GM12878 (cell line): ENCODE results near the gene DNAJC4.

Source experiments
- CHD1 ChIP-seq: IDR thresholded peaks from 2 replicates; pipeline ENCODE4 v1.6.1; 2012; ENCODE audit warnings: low read depth, low read length, improper control_type of control experiment
- CTCF ChIP-seq, 3 experiments: IDR thresholded peaks in 2 of 3; conservative IDR thresholded peaks in 1 of 3; 2 replicates each; pipeline ENCODE4 v1.5.1; 2011; ENCODE audit warnings: low read depth in 3 of 3, low read length in 3 of 3, mild to moderate bottlenecking in 3 of 3, control low read depth in 2 of 3, moderate library complexity in 2 of 3, inconsistent platforms in 1 of 3, mixed read lengths in 1 of 3; ENCODE audit not compliant: control insufficient read depth in 2 of 3, insufficient read depth in 1 of 3; ENCODE audit errors: extremely low read depth in 1 of 3
- MXI1 ChIP-seq: fragments of 150-350 bp; IDR thresholded peaks from 2 replicates; pipeline ENCODE4 v1.6.1; 2011; ENCODE audit warnings: low read depth, mild to moderate bottlenecking, inconsistent platforms, low read length, improper control_type of control experiment
- PBX3 ChIP-seq: IDR thresholded peaks from 2 replicates; pipeline ENCODE4 v1.6.1; 2011; ENCODE audit warnings: mild to moderate bottlenecking, low read depth, low read length, moderate library complexity; ENCODE audit not compliant: insufficient replicate concordance
- POLR2A ChIP-seq: IDR thresholded peaks from 2 replicates; pipeline ENCODE4 v1.6.1; 2011; ENCODE audit warnings: low read depth, mild to moderate bottlenecking, low read length
- POLR2AphosphoS5 ChIP-seq: IDR thresholded peaks from 2 replicates; pipeline ENCODE4 v1.6.1; 2011; ENCODE audit warnings: mild to moderate bottlenecking, low read length, inconsistent platforms
- SIN3A ChIP-seq: IDR thresholded peaks from 2 replicates; pipeline ENCODE4 v1.6.1; 2012; ENCODE audit warnings: low read depth, low read length, improper control_type of control experiment
- SMAD1 ChIP-seq: fragments of 450-650 bp; IDR thresholded peaks from 2 replicates; pipeline ENCODE4 v1.6.1; 2018; ENCODE audit warnings: mild to moderate bottlenecking, low read depth; ENCODE audit not compliant: partially characterized antibody
- SUZ12 ChIP-seq: fragments of 200-600 bp; sonication (generic); IDR thresholded peaks from one replicate; pipeline ENCODE4 v1.6.1; 2018; ENCODE audit warnings: antibody characterized with exemption, mild to moderate bottlenecking; ENCODE audit not compliant: unreplicated experiment

- TF ChIP-seq POLR2AphosphoS5 (no peak), SIN3A (no peak), CTCF (IDR thresholded peaks at IDR 0.05 in 2 of 3, conservative IDR thresholded peaks at IDR 0.05 in 1 of 3; ENCODE audit: control insufficient read depth in 2 of 3, extremely low read depth in 1 of 3, insufficient read depth in 1 of 3, low read depth in 3 of 3, low read length in 3 of 3) (no peak), POLR2A (no peak), MXI1 (no peak), CHD1 (no peak), SUZ12 (no peak), PBX3 (no peak), SMAD1 (no peak)
Observed at GRCh38 chr11:64204080-64204440, 26.3 kb upstream of the DNAJC4 start.
